ENCODE measurements around the gene PARN.

Gene PARN

GRCh38 chr16:14527411-14528044 lies 102.5 kb downstream of the PARN start:
- DNase-seq = no peak

- no peak for DNase-seq
Observed at GRCh38 chr16:14525596-14525995, 104.5 kb downstream of the PARN start.

GRCh38 chr16:14524979-14525378 lies 105.1 kb downstream of the PARN start:
- no peak for DNase-seq

DNA sequence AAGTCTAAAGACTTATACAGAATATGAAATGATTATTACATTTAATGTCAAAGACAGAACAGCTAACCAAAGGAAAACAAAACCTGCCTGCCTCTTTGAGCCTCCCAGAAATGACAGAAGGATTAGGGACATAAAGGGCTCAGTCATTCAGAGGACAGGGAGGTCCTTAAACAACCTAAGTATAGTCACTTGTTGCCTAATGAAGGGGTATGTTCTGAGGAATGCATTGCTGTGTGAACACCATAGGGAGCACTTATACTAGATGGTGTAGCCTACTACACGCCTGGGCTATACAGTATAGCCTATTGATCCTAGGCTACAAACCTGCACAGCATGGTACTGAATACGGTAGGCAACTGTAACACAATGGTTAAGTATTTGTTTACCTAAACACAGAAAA lies 106.4 kb downstream of the PARN start:
- no peak for DNase-seq

DNA sequence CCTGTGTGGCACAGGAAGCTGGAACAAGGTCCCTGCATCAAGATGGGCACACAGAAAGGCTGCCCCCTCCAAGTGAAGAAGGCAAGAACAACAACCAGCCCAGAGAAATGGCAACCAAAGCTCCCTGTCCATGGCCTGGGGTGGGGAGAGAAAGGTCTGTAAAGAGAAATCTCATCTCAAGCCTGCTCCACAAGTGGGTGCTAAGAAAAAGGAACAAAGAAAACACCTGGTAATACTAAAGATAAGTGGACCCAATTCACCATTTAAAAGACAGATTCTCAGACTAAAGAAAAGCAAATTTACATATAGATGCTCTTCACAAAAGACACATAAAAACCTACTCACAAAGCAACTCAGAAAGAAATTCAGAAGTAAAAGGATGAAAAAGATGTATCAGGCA lies 107.4 kb downstream of the PARN start:
- DNase-seq = no peak

DNA sequence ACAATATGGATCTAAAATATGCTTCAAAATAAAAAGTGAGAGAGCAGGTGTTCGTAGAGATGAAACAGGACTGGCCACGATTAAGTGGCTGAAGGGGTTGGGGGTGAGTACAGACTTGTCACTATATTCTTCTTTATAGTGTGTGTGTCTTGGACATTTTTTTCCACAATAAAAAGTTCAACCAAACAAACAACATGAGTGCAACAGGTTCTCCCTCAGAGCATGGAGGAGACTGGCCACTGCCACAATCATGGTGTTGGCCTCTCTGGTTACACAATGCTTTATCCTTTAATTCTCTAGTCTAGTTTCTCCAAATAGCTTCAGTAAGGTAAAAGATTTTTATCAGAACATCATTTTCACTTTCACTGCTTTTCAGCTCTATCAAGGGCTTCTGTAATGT lies 109.3 kb downstream of the PARN start:
- no peak for DNase-seq

GRCh38 chr16:14514967-14515366 lies 115.1 kb downstream of the PARN start:
- DNase-seq = no peak

DNA sequence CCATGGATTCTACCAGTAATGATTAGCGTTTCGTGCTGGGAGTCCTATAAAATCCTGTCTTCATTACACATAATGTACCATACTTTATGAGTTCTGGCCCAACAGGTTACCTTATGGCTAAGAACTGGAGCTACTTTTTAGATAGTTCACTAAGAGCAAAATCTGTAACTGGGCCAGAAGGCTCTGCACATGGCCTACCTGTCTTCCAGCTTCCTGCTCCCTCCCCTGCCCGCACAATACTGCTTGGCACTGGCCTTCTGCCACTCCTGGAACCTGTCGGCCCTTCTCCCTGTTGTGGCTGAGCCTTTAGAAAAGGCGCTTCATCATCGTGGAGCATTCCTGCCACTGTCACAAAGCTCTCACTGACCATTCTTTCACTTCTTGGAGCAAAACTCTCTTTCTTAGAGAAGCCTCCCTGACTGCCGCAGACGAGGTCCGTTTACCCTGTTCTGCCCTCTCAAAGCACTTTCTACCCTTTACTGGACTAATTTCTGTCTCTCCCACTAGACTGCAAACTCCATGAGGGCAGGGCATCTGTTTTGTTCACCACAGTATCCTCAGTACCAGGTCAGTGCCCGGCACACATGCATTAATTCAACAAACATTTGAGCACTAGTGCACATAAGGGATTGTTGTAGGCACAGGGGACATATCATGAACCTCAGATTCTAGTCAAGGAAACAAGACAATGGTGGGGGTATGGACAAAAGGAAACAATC lies 116.5 kb downstream of the PARN start:
- no peak for DNase-seq

- no peak for DNase-seq
Observed at GRCh38 chr16:14511800-14512135, 118.3 kb downstream of the PARN start.

- no peak for DNase-seq
Observed at GRCh38 chr16:14510939-14511799, 118.9 kb downstream of the PARN start.

DNA sequence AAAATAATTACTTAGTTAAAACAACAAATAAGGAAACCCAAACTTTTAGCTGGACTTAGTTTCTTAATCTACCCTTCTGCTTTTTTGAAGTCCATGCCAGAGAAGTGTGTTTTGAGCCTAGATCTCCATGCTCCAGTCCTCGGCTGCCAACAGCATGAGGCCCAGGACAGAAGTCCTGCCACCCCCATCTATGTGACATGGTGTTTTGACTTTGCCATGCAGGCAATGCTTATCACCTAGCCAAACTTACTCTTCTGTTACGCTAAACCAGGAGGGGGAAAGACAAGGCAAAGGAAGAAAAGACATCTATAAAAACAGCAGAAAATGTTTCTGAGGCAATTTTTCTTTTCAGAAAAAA lies 119.5 kb downstream of the PARN start:
- DNase-seq = no peak

DNA sequence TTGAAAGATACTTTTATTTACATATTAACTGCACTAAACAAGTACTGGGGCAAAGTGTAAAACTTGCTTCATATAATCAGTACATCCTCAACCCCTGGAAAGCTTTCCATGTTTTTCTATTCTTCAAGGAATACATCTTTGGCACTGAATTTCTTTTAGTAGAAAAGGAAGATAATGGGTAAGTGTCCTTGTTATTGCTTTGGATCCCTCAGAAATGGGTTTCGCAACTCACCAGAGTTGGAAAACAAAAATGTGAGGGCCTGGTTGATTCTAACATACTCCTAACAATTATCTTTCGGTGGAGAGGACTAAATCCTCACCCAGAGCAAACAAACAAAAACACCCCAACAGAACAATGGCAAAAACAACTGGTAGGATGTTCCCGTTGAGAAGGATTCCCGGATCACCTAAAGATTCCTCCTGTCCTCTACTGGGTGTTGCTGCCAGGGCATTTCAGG lies 120.4 kb downstream of the PARN start:
- no peak for DNase-seq

- DNase-seq = no peak
Observed at GRCh38 chr16:14509055-14509454, 121.0 kb downstream of the PARN start.

- DNase-seq = no peak
Observed at GRCh38 chr16:14505846-14506245, 124.2 kb downstream of the PARN start.

DNA sequence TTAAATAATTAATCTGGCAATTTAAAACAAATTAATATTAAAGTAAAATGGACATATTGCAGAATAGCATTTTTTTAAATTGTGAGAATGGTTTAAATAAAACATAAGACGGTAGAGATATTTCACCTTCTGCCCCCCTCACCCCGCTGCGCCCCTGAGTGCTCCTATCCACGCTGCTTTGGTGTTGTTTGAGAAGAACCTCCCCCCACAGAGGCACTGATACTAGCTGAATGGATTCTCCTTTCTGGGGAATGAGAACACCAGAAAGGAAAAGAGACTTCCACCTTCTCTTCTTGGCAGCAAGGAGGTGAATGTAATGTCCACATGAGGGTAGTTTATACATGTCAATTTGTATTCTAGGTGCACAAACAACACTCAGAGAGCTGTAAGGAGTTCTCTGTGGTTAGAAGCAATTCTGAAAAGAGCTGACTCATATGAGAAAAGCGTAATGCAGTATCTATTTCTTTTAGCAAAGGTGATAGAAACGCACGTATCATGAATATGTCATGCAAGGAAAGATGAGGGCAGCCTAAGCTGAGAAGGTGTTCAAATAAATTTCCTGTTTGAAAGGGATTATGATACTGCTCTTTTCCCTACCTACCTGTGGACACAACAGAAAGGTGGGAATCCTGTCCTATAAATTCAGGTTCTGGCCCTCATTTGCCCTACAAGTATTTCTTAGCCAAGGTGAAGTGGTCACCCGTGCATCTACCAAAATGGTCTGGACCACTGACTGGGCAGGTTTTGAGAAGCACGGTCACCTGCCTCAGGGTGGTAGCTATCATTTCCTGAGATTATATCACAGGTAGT lies 126.9 kb downstream of the PARN start:
- DNase-seq = no peak

- DNase-seq = no peak
Observed at GRCh38 chr16:14502256-14502875, 127.7 kb downstream of the PARN start.

DNA sequence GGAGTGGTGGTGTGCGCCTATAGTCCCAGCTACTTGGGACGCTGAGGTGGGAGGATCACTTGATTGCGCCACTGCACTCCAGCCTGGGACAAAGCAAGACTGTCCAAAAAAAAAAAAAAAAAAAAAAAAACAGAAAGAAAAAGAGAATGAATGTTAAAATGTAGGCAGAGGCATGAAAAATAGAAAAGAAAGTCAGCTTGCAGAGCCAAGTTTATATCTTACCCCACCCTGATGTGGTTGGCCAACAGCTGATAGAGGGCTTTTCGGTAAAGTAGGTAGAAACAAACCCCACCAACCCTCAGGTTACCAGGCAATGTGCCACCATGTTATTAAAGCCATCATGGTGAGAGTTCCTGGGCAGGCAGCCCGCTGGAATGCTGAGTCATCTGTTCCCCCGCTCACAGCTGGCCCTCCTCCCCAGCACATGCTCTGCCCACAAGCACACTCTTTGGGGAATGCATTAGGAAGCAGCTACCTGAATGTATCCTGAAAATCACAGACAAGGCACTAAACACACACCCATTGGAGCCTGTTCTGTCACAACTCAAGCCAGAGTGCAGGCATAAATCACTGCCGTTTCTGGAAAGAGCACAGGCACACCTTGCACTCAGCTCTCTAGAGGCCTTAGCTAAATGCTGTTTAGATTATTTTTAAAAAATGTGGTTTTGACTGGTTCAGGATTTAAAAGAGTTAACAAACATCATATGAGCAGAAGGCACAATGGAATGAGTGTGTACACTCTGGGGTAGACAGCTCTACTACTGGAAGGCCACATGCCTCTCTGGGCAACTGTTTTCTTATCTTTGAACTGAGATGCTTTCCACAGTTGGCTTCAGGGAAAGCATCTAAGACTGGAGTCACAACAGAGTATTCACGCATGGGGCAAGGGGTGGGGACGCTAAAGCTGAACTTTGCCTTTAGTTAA lies 128.5 kb downstream of the PARN start:
- DNase-seq = peak; percentile 47

- no peak for DNase-seq
Observed at GRCh38 chr16:14500791-14501190, 129.3 kb downstream of the PARN start.

DNA sequence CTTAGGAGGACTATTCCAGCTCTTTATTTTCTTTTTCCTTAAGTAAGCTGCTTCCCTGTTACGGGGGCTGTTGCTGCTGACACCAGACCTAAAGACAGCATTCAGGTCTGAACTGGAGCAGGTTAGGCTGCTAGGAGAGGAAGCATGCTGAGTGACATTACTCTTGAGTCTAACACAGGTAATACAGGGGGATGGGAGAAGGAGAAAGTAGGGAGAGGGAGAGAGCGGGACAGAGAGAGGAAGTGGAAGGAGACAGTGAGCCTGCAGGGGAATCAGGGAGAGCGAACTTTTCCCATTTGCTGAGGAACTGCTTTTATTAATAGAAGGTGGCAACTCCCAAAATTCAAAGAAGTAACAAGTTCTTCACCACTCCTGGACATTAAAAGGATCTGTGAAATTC lies 130.9 kb downstream of the PARN start:
- no peak for DNase-seq

- DNase-seq = no peak
Observed at GRCh38 chr16:14497245-14498082, 132.6 kb downstream of the PARN start.

- no peak for DNase-seq
Observed at GRCh38 chr16:14496786-14497185, 133.3 kb downstream of the PARN start.

All from NCI-H1436 treated with DMSO at 0.1 percent for 48 hours (cell line).